Hepatocyte (in vitro differentiated cells): Measurements from ENCODE around the gene FOXL2NB. TPM values are rescaled to one million over a fixed set of nuclear protein-coding genes. Genes with fewer than 3 reads are reported as not detected.

Experiments
- DNase-seq: peaks from one replicate; pipeline ENCODE4 v3.0.0-alpha.2; 2016; ENCODE audit warnings: low spot score
- H2AFZ ChIP-seq: fragments of 200-600 bp; sonication (generic); 2 replicates; pipeline ENCODE4 v1.6.0; 2016; ENCODE audit warnings: antibody characterized with exemption, mild to moderate bottlenecking
- H3K27ac ChIP-seq: fragments of 200-600 bp; sonication (generic); 2 replicates; pipeline ENCODE4 v1.5.1; 2016; ENCODE audit warnings: mild to moderate bottlenecking
- H3K27me3 ChIP-seq: fragments of 200-600 bp; sonication (generic); 2 replicates; pipeline ENCODE4 v1.6.1; 2016
- H3K36me3 ChIP-seq: fragments of 200-600 bp; sonication (generic); replicated peaks from 2 replicates; pipeline ENCODE4 v1.5.1; 2016; ENCODE audit warnings: low read depth; ENCODE audit not compliant: insufficient read depth
- H3K4me1 ChIP-seq: fragments of 200-600 bp; sonication (generic); 2 replicates; pipeline ENCODE4 v1.5.1; 2016; ENCODE audit warnings: mild to moderate bottlenecking, moderate library complexity; ENCODE audit not compliant: insufficient read depth
- H3K4me2 ChIP-seq: fragments of 200-600 bp; sonication (generic); 2 replicates; pipeline ENCODE4 v1.6.0; 2016
- H3K4me3 ChIP-seq: fragments of 200-600 bp; sonication (generic); 2 replicates; pipeline ENCODE4 v1.5.1; 2016; ENCODE audit warnings: mild to moderate bottlenecking
- H3K79me2 ChIP-seq: fragments of 200-600 bp; sonication (generic); 2 replicates; pipeline ENCODE4 v1.6.0; 2017; ENCODE audit warnings: mild to moderate bottlenecking
- H3K9me2 ChIP-seq: fragments of 200-600 bp; sonication (generic); replicated peaks from 2 replicates; pipeline ENCODE4 v1.6.0; 2017; ENCODE audit warnings: mild to moderate bottlenecking; ENCODE audit not compliant: insufficient read depth
- H3K9me3 ChIP-seq: fragments of 200-600 bp; sonication (generic); 2 replicates; pipeline ENCODE4 v1.5.1; 2016; ENCODE audit warnings: low read depth, mild to moderate bottlenecking
- H4K20me1 ChIP-seq: fragments of 200-600 bp; sonication (generic); 2 replicates; pipeline ENCODE4 v1.6.0; 2016; ENCODE audit warnings: mild to moderate bottlenecking; ENCODE audit not compliant: insufficient read depth, poor library complexity, severe bottlenecking
- CTCF ChIP-seq: fragments of 200-600 bp; sonication (generic); IDR thresholded peaks from 2 replicates; pipeline ENCODE4 v1.5.1; 2016; ENCODE audit warnings: antibody characterized with exemption, mild to moderate bottlenecking; ENCODE audit not compliant: poor library complexity
- EZH2 ChIP-seq: fragments of 200-600 bp; sonication (generic); IDR thresholded peaks from 2 replicates; pipeline ENCODE4 v1.6.1; 2016; ENCODE audit warnings: antibody characterized with exemption, mild to moderate bottlenecking, borderline replicate concordance
- EZH2phosphoT487 ChIP-seq: fragments of 200-600 bp; sonication (generic); IDR thresholded peaks from one replicate; pipeline ENCODE4 v1.6.1; 2018; ENCODE audit warnings: antibody characterized with exemption, mild to moderate bottlenecking, low read depth, moderate library complexity; ENCODE audit not compliant: unreplicated experiment, severe bottlenecking
- WGBS: methylation state at CpG from one replicate; pipeline ENCODE4 v1.1.6; 2016; ENCODE audit warnings: low lambda C conversion rate; ENCODE audit errors: missing lambda C conversion rate; 5-methylcytosine and 5-hydroxymethylcytosine counted together
- polyA plus RNA-seq: library from polyadenylated mRNA; unstranded; fragments of >200 nt; fragmentation: Nextera tagmentation; extraction: Ambion mirVana; gene quantifications from 2 replicates; pipeline ENCODE4 v1.2.1, GENCODE V29; 2016
- total RNA-seq: library from RNA; depleted of rRNA; stranded (reverse); fragments of >200 nt; gene quantifications from 2 replicates; pipeline ENCODE4 v1.2.3, GENCODE V29; 2014

FOXL2NB gene
- total and polyA plus RNA-seq, 2 experiments from 2014 or later = not detected

- Histone ChIP-seq H3K27me3 (no peaks in the 10 kb centered on the region), H2AFZ (no peak overlapping the region), H3K4me1 (no peaks in the 10 kb centered on the region), H3K79me2 (no peaks in the 10 kb centered on the region), H3K27ac (no peak overlapping the region), H3K36me3 (no peaks in the 10 kb centered on the region), H3K4me2 (no peak overlapping the region), H4K20me1 (no peaks in the 10 kb centered on the region), H3K4me3 (no peak overlapping the region), H3K9me3 (no peaks in the 10 kb centered on the region), H3K9me2 (no peaks in the 10 kb centered on the region)
- 80% methylated on average over 3 of the region's 3 CpGs for WGBS
- no peak for TF ChIP-seq EZH2phosphoT487
- TF ChIP-seq CTCF = no peak
- TF ChIP-seq EZH2 = no peak
- no peak for DNase-seq
Measured at GRCh38 chr3:138913766-138914165, 33.3 kb upstream of the FOXL2NB start.

GRCh38 chr3:138914870-138915502 is 32.0 kb upstream of the FOXL2NB start:
- H3K27me3 ChIP-seq = no peaks in the 10 kb centered on the region
- peak overlapping the region; percentile 91 for H3K4me3 ChIP-seq
- WGBS = 8% methylated on average over 19 of the region's 19 CpGs
- DNase-seq = peak; percentile 73
- H3K36me3 ChIP-seq = no peaks in the 10 kb centered on the region
- peak overlapping the region; percentile 97 for H3K4me2 ChIP-seq
- H3K4me1 ChIP-seq = no peaks in the 10 kb centered on the region
- no peak for TF ChIP-seq CTCF
- no peak for TF ChIP-seq EZH2
- TF ChIP-seq EZH2phosphoT487 = no peak
- H3K9me3 ChIP-seq = no peaks in the 10 kb centered on the region
- no peaks in the 10 kb centered on the region for H4K20me1 ChIP-seq
- no peaks in the 10 kb centered on the region for H3K79me2 ChIP-seq
- no peaks in the 10 kb centered on the region for H3K9me2 ChIP-seq
- H3K27ac ChIP-seq = peak overlapping the region; percentile 99
- H2AFZ ChIP-seq = peak overlapping the region; percentile 100

GRCh38 chr3:138915503-138916498 is 31.2 kb upstream of the FOXL2NB start:
- Histone ChIP-seq H3K4me3 (peak overlapping the region; percentile 91), H3K79me2 (no peaks in the 10 kb centered on the region), H2AFZ (peak overlapping the region; percentile 100), H3K36me3 (no peaks in the 10 kb centered on the region), H3K4me2 (peak overlapping the region; percentile 97), H3K9me3 (no peaks in the 10 kb centered on the region), H3K27ac (peak overlapping the region; percentile 99), H3K4me1 (no peaks in the 10 kb centered on the region), H4K20me1 (no peaks in the 10 kb centered on the region), H3K9me2 (no peaks in the 10 kb centered on the region), H3K27me3 (no peaks in the 10 kb centered on the region)
- 6% methylated on average over 49 of the region's 68 CpGs for WGBS
- TF ChIP-seq EZH2 = no peak
- TF ChIP-seq CTCF = peak; percentile 92
- DNase-seq = peak; percentile 95
